Panc1 (cell line): ENCODE data around the gene POLD2. TPM values are rescaled to one million over a fixed set of nuclear protein-coding genes. Genes with fewer than 3 reads are reported as not detected.

ENCODE experiments used
- ATAC-seq: fragments of 200-7000 bp; cut with Tn5 transposase; 2 replicates; pipeline ENCODE4 v1.9.1; 2020; ENCODE audit warnings: mild to moderate bottlenecking, moderate library complexity
- BruUV-seq: library from RNA; stranded (reverse); fragments of 400-500 nt; replicated peaks from 2 replicates; lab custom pipeline; 2021; lab: Mats Ljungman, UMichigan
- CTCF ChIA-PET: fragments of 300-600 bp; sonication (Branson Sonifier 250); formaldehyde crosslinking; loops from one replicate; lab custom pipeline; 2022; ENCODE audit warnings: antibody characterized with exemption; lab: Charles Lee
- POLR2A ChIA-PET: fragments of 300-600 bp; sonication (Branson Sonifier 250); formaldehyde crosslinking; loops from one replicate; lab custom pipeline; 2022; ENCODE audit warnings: antibody characterized with exemption; lab: Charles Lee
- DNase-seq: peaks from one replicate; pipeline ENCODE4 v3.0.0-alpha.2; 2010; ENCODE audit warnings: low read depth, low spot score
- H3K27ac ChIP-seq: 2 replicates; pipeline ENCODE4 v1.5.1; 2011; ENCODE audit warnings: mild to moderate bottlenecking, low read length, inconsistent platforms
- H3K27me3 ChIP-seq: fragments of 200-500 bp; sonication (Bioruptor generic); 2 replicates; pipeline ENCODE4 v1.6.0; 2014; ENCODE audit warnings: low read length, inconsistent platforms; ENCODE audit not compliant: control insufficient read depth, insufficient read depth
- H3K36me3 ChIP-seq: fragments of 200-500 bp; sonication (Bioruptor generic); 2 replicates; pipeline ENCODE4 v1.5.1; 2014; ENCODE audit warnings: inconsistent platforms, mild to moderate bottlenecking, low read length, moderate library complexity; ENCODE audit not compliant: control insufficient read depth, insufficient read depth
- H3K4me1 ChIP-seq: 2 replicates; pipeline ENCODE4 v1.5.1; 2011; ENCODE audit warnings: inconsistent platforms, mild to moderate bottlenecking, low read length, moderate library complexity; ENCODE audit not compliant: control insufficient read depth, insufficient read depth
- H3K4me3 ChIP-seq, 2 experiments: 2 replicates each; pipeline ENCODE4 v1.5.1; 2011 to 2012; ENCODE audit warnings: low read depth in 2 of 2, low read length in 2 of 2, mild to moderate bottlenecking in 2 of 2, inconsistent platforms in 1 of 2, moderate library complexity in 1 of 2
- H3K9me3 ChIP-seq: fragments of 200-500 bp; sonication (Bioruptor generic); 2 replicates; pipeline ENCODE4 v1.5.1; 2014; ENCODE audit warnings: low read depth, mild to moderate bottlenecking, inconsistent platforms, low read length, moderate library complexity; ENCODE audit not compliant: control insufficient read depth, insufficient read depth
- POLR2AphosphoS5 ChIP-seq: IDR thresholded peaks from 2 replicates; pipeline ENCODE4 v1.6.1; 2012; ENCODE audit warnings: mild to moderate bottlenecking, low read depth, low read length, moderate library complexity
- SIN3A ChIP-seq: IDR thresholded peaks from 2 replicates; pipeline ENCODE4 v1.6.1; 2012; ENCODE audit warnings: low read depth, mild to moderate bottlenecking, low read length, moderate library complexity, borderline replicate concordance; ENCODE audit not compliant: insufficient read depth
- TCF7L2 ChIP-seq: IDR thresholded peaks from 2 replicates; pipeline ENCODE4 v1.6.1; 2011; ENCODE audit warnings: mild to moderate bottlenecking, low read depth, low read length, inconsistent platforms
- in situ Hi-C: cut with HindIII; loops from 2 replicates; pipeline ENCODE4 v1.10.0; 2016; ENCODE audit warnings: low sequenced_read_pairs, low pct_unique_long_range_greater_than_20kb
- intact Hi-C: fragments of 100-400 bp; cut with micrococcal nuclease; formaldehyde crosslinking; loops from one replicate; pipeline ENCODE4 v1.10.0; 2022; ENCODE audit not compliant: unreplicated experiment
- total RNA-seq: library from RNA; stranded (reverse); gene quantifications from one replicate; pipeline ENCODE4 v1.2.1, GENCODE V29; 2021; ENCODE audit not compliant: unreplicated experiment
- TF ChIP-seq, protein P1 (sequence below), 2 experiments: IDR thresholded peaks; 2 replicates each; pipeline ENCODE4 v1.6.1; 2011 to 2012; ENCODE audit warnings: low read depth in 2 of 2, control low read depth in 1 of 2, low read length in 1 of 2, mild to moderate bottlenecking in 1 of 2, moderate library complexity in 1 of 2; ENCODE audit not compliant: insufficient read depth in 1 of 2
- TF ChIP-seq, protein P2 (sequence below): fragments of 450-650 bp; IDR thresholded peaks from 2 replicates; pipeline ENCODE4 v1.5.1; 2017; ENCODE audit warnings: mild to moderate bottlenecking

The POLD2 gene
- total RNA-seq, 1 experiment from 2014 or later: 195 TPM

DNA sequence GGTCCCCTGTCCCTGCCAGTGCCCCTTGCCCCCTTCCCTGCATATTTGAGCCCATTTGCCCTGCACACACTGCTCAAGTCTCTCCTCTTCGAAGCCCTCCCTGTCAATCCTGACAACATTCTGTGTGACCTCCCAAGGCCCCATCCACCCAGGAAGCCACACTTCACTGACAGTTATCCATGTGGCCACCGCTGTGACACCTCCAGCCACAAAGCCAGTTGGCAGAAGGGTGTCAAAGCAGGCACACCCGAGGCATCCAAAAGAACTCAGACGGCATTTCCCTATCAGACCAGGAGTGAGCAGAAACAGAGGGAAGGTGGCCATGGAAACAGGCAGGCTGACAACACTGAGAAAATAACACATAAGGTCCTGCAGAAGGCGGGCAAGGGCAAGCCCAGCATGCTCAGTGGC, 45.7 kb downstream of the POLD2 start:
- H3K4me1 ChIP-seq: peaks cover 11% of the 10 kb centered on the region; the same call in 1 of the 2 replicates
- no peak overlapping the region for H3K4me3 ChIP-seq
- in situ Hi-C loops (no loop called here), intact Hi-C loops (no loop called here)
- no peaks in the 10 kb centered on the region for H3K9me3 ChIP-seq
- H3K27me3 ChIP-seq: no peaks in the 10 kb centered on the region
- ATAC-seq (no peak), DNase-seq (no peak)
- CTCF ChIA-PET: no interaction called here
- H3K27ac ChIP-seq: no peak overlapping the region
- H3K36me3 ChIP-seq: no peaks in the 10 kb centered on the region; the same call in 1 of the 2 replicates
- no TSS peak for BruUV-seq
- POLR2A ChIA-PET: no interaction called here
- TF ChIP-seq TCF7L2 (no peak), POLR2AphosphoS5 (no peak), SIN3A (no peak)
- TF ChIP-seq, protein P1, sequence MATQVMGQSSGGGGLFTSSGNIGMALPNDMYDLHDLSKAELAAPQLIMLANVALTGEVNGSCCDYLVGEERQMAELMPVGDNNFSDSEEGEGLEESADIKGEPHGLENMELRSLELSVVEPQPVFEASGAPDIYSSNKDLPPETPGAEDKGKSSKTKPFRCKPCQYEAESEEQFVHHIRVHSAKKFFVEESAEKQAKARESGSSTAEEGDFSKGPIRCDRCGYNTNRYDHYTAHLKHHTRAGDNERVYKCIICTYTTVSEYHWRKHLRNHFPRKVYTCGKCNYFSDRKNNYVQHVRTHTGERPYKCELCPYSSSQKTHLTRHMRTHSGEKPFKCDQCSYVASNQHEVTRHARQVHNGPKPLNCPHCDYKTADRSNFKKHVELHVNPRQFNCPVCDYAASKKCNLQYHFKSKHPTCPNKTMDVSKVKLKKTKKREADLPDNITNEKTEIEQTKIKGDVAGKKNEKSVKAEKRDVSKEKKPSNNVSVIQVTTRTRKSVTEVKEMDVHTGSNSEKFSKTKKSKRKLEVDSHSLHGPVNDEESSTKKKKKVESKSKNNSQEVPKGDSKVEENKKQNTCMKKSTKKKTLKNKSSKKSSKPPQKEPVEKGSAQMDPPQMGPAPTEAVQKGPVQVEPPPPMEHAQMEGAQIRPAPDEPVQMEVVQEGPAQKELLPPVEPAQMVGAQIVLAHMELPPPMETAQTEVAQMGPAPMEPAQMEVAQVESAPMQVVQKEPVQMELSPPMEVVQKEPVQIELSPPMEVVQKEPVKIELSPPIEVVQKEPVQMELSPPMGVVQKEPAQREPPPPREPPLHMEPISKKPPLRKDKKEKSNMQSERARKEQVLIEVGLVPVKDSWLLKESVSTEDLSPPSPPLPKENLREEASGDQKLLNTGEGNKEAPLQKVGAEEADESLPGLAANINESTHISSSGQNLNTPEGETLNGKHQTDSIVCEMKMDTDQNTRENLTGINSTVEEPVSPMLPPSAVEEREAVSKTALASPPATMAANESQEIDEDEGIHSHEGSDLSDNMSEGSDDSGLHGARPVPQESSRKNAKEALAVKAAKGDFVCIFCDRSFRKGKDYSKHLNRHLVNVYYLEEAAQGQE (IDR thresholded peaks at IDR 0.05; ENCODE audit: insufficient read depth in 1 of 2, low read depth in 2 of 2, low read length in 1 of 2): no peak
- TF ChIP-seq, protein P2, sequence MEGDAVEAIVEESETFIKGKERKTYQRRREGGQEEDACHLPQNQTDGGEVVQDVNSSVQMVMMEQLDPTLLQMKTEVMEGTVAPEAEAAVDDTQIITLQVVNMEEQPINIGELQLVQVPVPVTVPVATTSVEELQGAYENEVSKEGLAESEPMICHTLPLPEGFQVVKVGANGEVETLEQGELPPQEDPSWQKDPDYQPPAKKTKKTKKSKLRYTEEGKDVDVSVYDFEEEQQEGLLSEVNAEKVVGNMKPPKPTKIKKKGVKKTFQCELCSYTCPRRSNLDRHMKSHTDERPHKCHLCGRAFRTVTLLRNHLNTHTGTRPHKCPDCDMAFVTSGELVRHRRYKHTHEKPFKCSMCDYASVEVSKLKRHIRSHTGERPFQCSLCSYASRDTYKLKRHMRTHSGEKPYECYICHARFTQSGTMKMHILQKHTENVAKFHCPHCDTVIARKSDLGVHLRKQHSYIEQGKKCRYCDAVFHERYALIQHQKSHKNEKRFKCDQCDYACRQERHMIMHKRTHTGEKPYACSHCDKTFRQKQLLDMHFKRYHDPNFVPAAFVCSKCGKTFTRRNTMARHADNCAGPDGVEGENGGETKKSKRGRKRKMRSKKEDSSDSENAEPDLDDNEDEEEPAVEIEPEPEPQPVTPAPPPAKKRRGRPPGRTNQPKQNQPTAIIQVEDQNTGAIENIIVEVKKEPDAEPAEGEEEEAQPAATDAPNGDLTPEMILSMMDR: no peak

DNA sequence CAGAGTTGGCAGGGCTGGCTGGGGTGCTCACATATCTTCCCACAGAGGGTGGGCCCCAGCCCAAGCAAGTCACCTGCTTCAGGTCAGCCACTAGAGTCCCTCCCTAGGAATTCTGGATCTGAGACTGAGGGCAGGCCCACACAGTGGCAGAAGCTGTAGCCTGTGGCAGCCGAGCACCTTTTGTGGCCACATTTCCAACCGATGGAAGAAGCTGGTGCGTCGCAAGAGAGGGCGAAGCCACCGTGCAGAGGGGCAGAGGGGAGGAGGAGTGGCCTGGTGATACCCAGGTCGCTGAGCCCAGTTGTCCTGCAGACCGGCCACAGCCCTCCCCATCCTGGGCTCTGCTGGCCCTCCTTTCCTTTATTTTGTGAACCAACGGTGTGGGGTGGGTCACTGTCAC, 46.3 kb downstream of the POLD2 start:
- H3K27me3 ChIP-seq: no peaks in the 10 kb centered on the region
- BruUV-seq: no TSS peak
- H3K4me1 ChIP-seq: peaks cover 15% of the 10 kb centered on the region; the same call in 1 of the 2 replicates
- no peaks in the 10 kb centered on the region; the same call in 1 of the 2 replicates for H3K36me3 ChIP-seq
- H3K9me3 ChIP-seq: no peaks in the 10 kb centered on the region
- no peak for ATAC-seq
- in situ Hi-C loops (no loop called here), intact Hi-C loops (no loop called here)
- ChIA-PET POLR2A (no interaction called here), CTCF (no interaction called here)
- TF ChIP-seq, protein P1 (IDR thresholded peaks at IDR 0.05; ENCODE audit: insufficient read depth in 1 of 2, low read depth in 2 of 2, low read length in 1 of 2): no peak
- TF ChIP-seq SIN3A: no peak
- no peak for TF ChIP-seq TCF7L2
- no peak for TF ChIP-seq POLR2AphosphoS5
- TF ChIP-seq, protein P2: no peak
- H3K27ac ChIP-seq: no peak overlapping the region
- DNase-seq: no peak
- no peak overlapping the region for H3K4me3 ChIP-seq
